Kidney (tissue), 14 donors: ENCODE data around the gene KCNJ14. TPM values are rescaled to one million over a fixed set of nuclear protein-coding genes. Genes with fewer than 3 reads are reported as not detected.

Experiments used
- DNase-seq, 5 donors: peaks; one replicate each; pipeline ENCODE4 v3.0.0-alpha.2; 2013 to 2020
- FAIRE-seq: peaks from 2 replicates; lab custom pipeline; 2012; peaks lifted over from hg19 to GRCh38; lab: Jason Lieb, UNC
- H3K27ac ChIP-seq, 2 donors: one replicate each; pipeline ENCODE4 v1.7.0; 2013; ENCODE audit warnings: low read depth in 2 of 2, low read length in 2 of 2, inconsistent platforms in 1 of 2
- H3K27me3 ChIP-seq: one replicate; pipeline ENCODE4 v1.7.1; 2013; ENCODE audit warnings: low read length, inconsistent platforms; ENCODE audit not compliant: control insufficient read depth, insufficient read depth
- H3K36me3 ChIP-seq, 3 donors: one replicate each; pipeline versions ENCODE4 v1.7.0 to v1.7.1; 2013; ENCODE audit warnings: low read length in 3 of 3, control low read depth in 1 of 3, inconsistent platforms in 1 of 3; ENCODE audit not compliant: insufficient read depth in 3 of 3, control insufficient read depth in 2 of 3
- H3K4me1 ChIP-seq, 3 donors: one replicate each; pipeline versions ENCODE4 v1.7.0 to v1.7.1; 2013; ENCODE audit warnings: low read length in 3 of 3, inconsistent platforms in 1 of 3, low read depth in 1 of 3; ENCODE audit not compliant: control insufficient read depth in 2 of 3, insufficient read depth in 2 of 3
- H3K4me3 ChIP-seq, 3 donors: one replicate each; pipeline versions ENCODE4 v1.7.0 to v1.8.1; 2013; ENCODE audit warnings: low read length in 3 of 3, control low read depth in 1 of 3, inconsistent platforms in 1 of 3
- H3K9ac ChIP-seq, 3 donors: one replicate each; pipeline versions ENCODE4 v1.7.0 to v1.7.1; 2013; ENCODE audit warnings: low read length in 3 of 3, control low read depth in 1 of 3, inconsistent platforms in 1 of 3
- H3K9me3 ChIP-seq, 3 donors: one replicate each; pipeline versions ENCODE4 v1.7.0 to v1.7.1; 2013; ENCODE audit warnings: low read length in 3 of 3, control low read depth in 1 of 3, inconsistent platforms in 1 of 3; ENCODE audit not compliant: control insufficient read depth in 2 of 3, insufficient read depth in 1 of 3
- CTCF ChIP-seq: IDR thresholded peaks from 3 replicates; pipeline ENCODE4 v1.5.1; 2012; ENCODE audit warnings: mild to moderate bottlenecking, moderate library complexity, borderline replicate concordance; ENCODE audit not compliant: insufficient read depth; ENCODE audit errors: extremely low read depth
- intact Hi-C: fragments of 100-400 bp; cut with DNase I; formaldehyde crosslinking; loops from one replicate; pipeline ENCODE4 v1.11.1; 2022
- polyA plus RNA-seq: library from polyadenylated mRNA; stranded (reverse); fragments of 350-450 nt; fragmentation: Illumina TruSeq; extraction: RNeasy Lipid Tissue Mini Kit (QIAGEN cat#74804); gene quantifications from one replicate; pipeline ENCODE4 v1.2.3, GENCODE V29; 2014; ENCODE audit warnings: low read depth, low replicate concordance; ENCODE audit not compliant: insufficient read depth
- total RNA-seq: library from RNA; stranded (reverse); fragmentation: NEBNext Ultra II Directional; extraction: Animal tissue kit (Norgen Biotek cat#: 25700); gene quantifications from one replicate; pipeline ENCODE4 v1.2.1, GENCODE V29; 2021
- donor health status: control.
- donor health status: control.
- donor health status: control.
- donor health status: control.
- donor health status: control.
- donor health status: DM: yes; HTN: yes; CAD: no.
- donor health status: Normal renal cell carcinoma (clear cell type).

KCNJ14 gene
- total and polyA plus RNA-seq, 2 donors from 2014 or later, result 0.28 to 1.0 TPM

GRCh38 chr19:48511321-48511731 lies 56.0 kb downstream of the KCNJ14 start:
- no peak for TF ChIP-seq CTCF
- H3K27me3 ChIP-seq, result peaks cover 13% of the 10 kb centered on the region
- no peaks in the 10 kb centered on the region for H3K36me3 ChIP-seq
- DNase-seq, result peak in 1 of 5 donors; percentile 76
- H3K4me1 ChIP-seq, result peaks cover 0 to 7% (median 2%) of the 10 kb centered on the region in 3 donors
- H3K27ac ChIP-seq, result no peak overlapping the region
- intact Hi-C loops, result no loop called here
- H3K4me3 ChIP-seq, result no peak overlapping the region
- FAIRE-seq, result no peak
- no peak overlapping the region for H3K9ac ChIP-seq
- H3K9me3 ChIP-seq, result peaks cover 0 to 3% (median 0%) of the 10 kb centered on the region in 3 donors

- H3K27ac ChIP-seq, result no peak within 1 kb of the TSS
- H3K4me1 ChIP-seq, result peaks cover 0 to 7% (median 2%) of the 10 kb centered on the region in 3 donors
These were observed 56.6 kb downstream of the KCNJ14 start, which contains the start of gene LMTK3 for GRCh38 chr19:48511800-48512503. Gene LMTK3, minus strand, starts transcription at chr19:48511835. Its CDS starts 259 bp downstream, at chr19:48511576.

GRCh38 chr19:48512504-48513288 lies 57.3 kb downstream of the KCNJ14 start:
- FAIRE-seq (no peak), DNase-seq (no peak)
- H3K36me3 ChIP-seq, result no peaks in the 10 kb centered on the region
- H3K27ac ChIP-seq, result no peak overlapping the region
- H3K27me3 ChIP-seq, result peaks cover 13% of the 10 kb centered on the region
- intact Hi-C loops, result no loop called here
- H3K9ac ChIP-seq, result no peak overlapping the region
- H3K9me3 ChIP-seq, result peaks cover 0 to 3% (median 0%) of the 10 kb centered on the region in 3 donors
- H3K4me1 ChIP-seq, result peaks cover 0 to 7% (median 2%) of the 10 kb centered on the region in 3 donors
- H3K4me3 ChIP-seq, result peak overlapping the region in 1 of 3 donors; percentile 28
- TF ChIP-seq CTCF, result no peak

More at GRCh38 chr19:48511800-48512503, 56.6 kb downstream of the KCNJ14 start, which contains the start of gene LMTK3:
- DNase-seq, result peak in 3 of 5 donors; percentile 49 to 85 (median 82)
- no peak within 1 kb of the TSS for H3K9ac ChIP-seq
- no peak for TF ChIP-seq CTCF
- H3K4me3 ChIP-seq, result peak within 1 kb of the TSS in 2 of 3 donors; percentile 28 to 48
- peaks cover 0 to 3% (median 0%) of the 10 kb centered on the region in 3 donors for H3K9me3 ChIP-seq
- intact Hi-C loops, result no loop called here
- FAIRE-seq, result no peak
- no peaks in the 10 kb centered on the region for H3K36me3 ChIP-seq
- H3K27me3 ChIP-seq, result peaks cover 13% of the 10 kb centered on the region
